NT2/D1 (cell line): ENCODE data around the gene CUEDC1.

Experiments used
- SUZ12 ChIP-seq: IDR thresholded peaks from 2 replicates; pipeline ENCODE4 v1.6.1; 2011; ENCODE audit not compliant: insufficient read length, insufficient read depth; ENCODE audit errors: extremely low read depth
- YY1 ChIP-seq: IDR thresholded peaks from 2 replicates; pipeline ENCODE4 v1.6.1; 2011; ENCODE audit not compliant: insufficient read length, insufficient read depth
- ZNF274 ChIP-seq: IDR thresholded peaks from 2 replicates; pipeline ENCODE4 v1.6.1; 2011; ENCODE audit warnings: mild to moderate bottlenecking, low read depth, low read length

DNA sequence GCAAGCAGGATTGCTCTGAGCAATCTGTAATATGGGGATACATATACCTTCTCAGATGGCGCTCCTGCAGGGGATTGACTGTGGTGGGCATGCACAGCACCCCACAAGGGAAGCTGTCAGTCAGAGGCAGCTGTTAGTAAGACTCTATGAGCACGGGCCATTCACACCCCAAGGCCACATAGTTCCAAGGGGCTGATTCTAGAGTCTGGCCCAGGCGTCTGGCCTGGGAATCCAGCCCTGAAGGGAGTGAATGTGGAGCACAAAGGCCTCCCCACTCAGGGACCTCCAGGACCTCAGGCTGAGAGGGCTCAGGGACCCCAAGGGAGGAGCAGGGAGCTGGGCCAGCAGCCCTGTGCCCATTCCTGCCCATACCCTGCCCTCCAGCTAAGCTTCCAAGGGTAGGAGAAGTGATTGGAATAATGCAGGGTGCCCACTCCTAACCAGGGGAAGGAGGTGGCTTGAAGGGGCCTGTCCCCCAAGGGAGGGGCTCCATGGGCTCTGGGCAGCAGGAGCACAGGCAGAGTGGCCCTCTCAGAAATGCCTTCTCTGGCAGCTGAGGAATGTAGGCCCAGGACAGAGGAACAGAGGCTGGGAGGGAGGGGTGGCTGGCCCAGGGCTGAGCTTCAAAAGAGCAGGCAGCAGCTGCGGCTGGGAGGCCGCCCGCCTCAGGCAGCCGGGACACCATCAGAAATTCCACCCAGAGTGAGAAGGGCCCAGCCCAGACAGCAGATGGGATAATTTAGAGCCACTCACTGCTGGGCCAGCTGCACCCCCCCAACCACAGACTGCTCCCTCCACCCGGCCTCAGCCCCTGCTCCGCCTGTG, 56.5 kb downstream of the CUEDC1 start:
- no peak for TF ChIP-seq ZNF274
- no peak for TF ChIP-seq YY1
- TF ChIP-seq SUZ12, result no peak
